Measurements from ENCODE around the gene ZNF444.

Gene ZNF444

GRCh38 chr19:56120002-56120370 is 21.1 kb upstream of the ZNF444 start:
- peak overlapping the region in 20 of 21 experiments; percentile 85 to 99 (median 96) for H3K27ac ChIP-seq
- peak overlapping the region; percentile 52 to 88 (median 85) for H3K4me3 ChIP-seq

GRCh38 chr19:56120371-56121179 is 20.5 kb upstream of the ZNF444 start:
- peak overlapping the region; percentile 52 to 88 (median 85) for H3K4me3 ChIP-seq
- H3K27ac ChIP-seq, result peak overlapping the region; percentile 85 to 99 (median 96)

- Histone ChIP-seq H3K27ac (peak within 1 kb of the TSS; percentile 85 to 99 (median 96)), H3K4me3 (peak within 1 kb of the TSS; percentile 52 to 88 (median 85))
Observed at GRCh38 chr19:56121180-56122167, 19.6 kb upstream of the ZNF444 start, which contains the start of gene ZNF787. ZNF787 (minus strand) TSS chr19:56121295; CDS start chr19:56103217, 18,078 bp downstream.

GRCh38 chr19:56123266-56123891 is 17.7 kb upstream of the ZNF444 start:
- Histone ChIP-seq H3K27ac (no peak overlapping the region), H3K4me3 (no peak overlapping the region)

- no peak overlapping the region for H3K4me3 ChIP-seq
- no peak overlapping the region for H3K27ac ChIP-seq
Observed at GRCh38 chr19:56124578-56124977, 16.5 kb upstream of the ZNF444 start.

- Histone ChIP-seq H3K4me3 (no peak overlapping the region), H3K27ac (no peak overlapping the region)
Observed at GRCh38 chr19:56125806-56126590, 15.1 kb upstream of the ZNF444 start.

- H3K4me3 ChIP-seq, result no peak overlapping the region
- no peak overlapping the region for H3K27ac ChIP-seq
Observed at GRCh38 chr19:56126983-56127780, 13.9 kb upstream of the ZNF444 start.

- Histone ChIP-seq H3K4me3 (no peak overlapping the region), H3K27ac (no peak overlapping the region)
Observed at GRCh38 chr19:56130006-56130405, 11.1 kb upstream of the ZNF444 start.

GRCh38 chr19:56131651-56132050 is 9.4 kb upstream of the ZNF444 start:
- Histone ChIP-seq H3K4me3 (no peak overlapping the region), H3K27ac (no peak overlapping the region)

- Histone ChIP-seq H3K4me3 (no peak overlapping the region), H3K27ac (peak overlapping the region in 2 of 21 experiments; percentile 2 to 54)
Observed at GRCh38 chr19:56132316-56132822, 8.7 kb upstream of the ZNF444 start.

- Histone ChIP-seq H3K27ac (no peak overlapping the region), H3K4me3 (no peak overlapping the region)
Observed at GRCh38 chr19:56133858-56134653, 7.0 kb upstream of the ZNF444 start.

- no peak overlapping the region for H3K27ac ChIP-seq
- H3K4me3 ChIP-seq, result no peak overlapping the region
Observed at GRCh38 chr19:56134654-56134921, 6.5 kb upstream of the ZNF444 start.

GRCh38 chr19:56136362-56136761 is 4.7 kb upstream of the ZNF444 start:
- Histone ChIP-seq H3K27ac (no peak overlapping the region), H3K4me3 (no peak overlapping the region)

- Histone ChIP-seq H3K27ac (no peak overlapping the region), H3K4me3 (no peak overlapping the region)
Observed at GRCh38 chr19:56137405-56137804, 3.7 kb upstream of the ZNF444 start.

GRCh38 chr19:56138069-56138468 is 3.0 kb upstream of the ZNF444 start:
- no peak overlapping the region for H3K27ac ChIP-seq
- H3K4me3 ChIP-seq, result no peak overlapping the region

- peak overlapping the region; percentile 13 to 91 (median 84) for H3K27ac ChIP-seq
- peak overlapping the region; percentile 38 to 67 (median 51) for H3K4me3 ChIP-seq
Observed at GRCh38 chr19:56139847-56140582, 1.1 kb upstream of the ZNF444 start.

- peak overlapping the region; percentile 31 to 91 (median 84) for H3K27ac ChIP-seq
Observed at GRCh38 chr19:56141417-56141993, 418 bp downstream of the ZNF444 start.

More at GRCh38 chr19:56141417-56141993, 418 bp downstream of the ZNF444 start:
- H3K4me3 ChIP-seq, result peak overlapping the region; percentile 38 to 67 (median 51)

All from skin epidermis (tissue), 12 donors.